Retinal pigment epithelial cell (primary cell): ENCODE data around the gene SH3PXD2B.
A peak's percentile ranks its signal among the peaks of the same experiment; 100 is the strongest.
"Not testable (repeated sequence)": the region's sequence is repeated elsewhere in the genome, so short reads cannot be mapped to it uniquely, and the experiment has no call there.

Experiments
- DNase-seq: peaks from one replicate; pipeline ENCODE4 v3.0.0-alpha.2; 2010; ENCODE audit warnings: low read depth
- H3K4me3 ChIP-seq: 2 replicates; pipeline ENCODE4 v1.5.1; 2011; ENCODE audit warnings: mild to moderate bottlenecking, low read length, control low read depth, moderate library complexity
- CTCF ChIP-seq: conservative IDR thresholded peaks from 2 replicates; pipeline ENCODE4 v1.5.1; 2011; ENCODE audit warnings: low read depth, low read length, control low read depth, inconsistent platforms

The SH3PXD2B gene

GRCh38 chr5:172377438-172377837 is 76.9 kb downstream of the SH3PXD2B start:
- no peak overlapping the region for H3K4me3 ChIP-seq
- no peak for DNase-seq
- no peak for TF ChIP-seq CTCF

- no peak for TF ChIP-seq CTCF
- no peak for DNase-seq
- H3K4me3 ChIP-seq, result no peak overlapping the region
These were observed 79.5 kb downstream of the SH3PXD2B start for GRCh38 chr5:172374783-172375182.

GRCh38 chr5:172373680-172374079 is 80.6 kb downstream of the SH3PXD2B start:
- TF ChIP-seq CTCF, result no peak
- DNase-seq, result no peak
- no peak overlapping the region for H3K4me3 ChIP-seq

GRCh38 chr5:172371684-172372083 is 82.6 kb downstream of the SH3PXD2B start:
- no peak for DNase-seq
- no peak for TF ChIP-seq CTCF
- no peak overlapping the region for H3K4me3 ChIP-seq

GRCh38 chr5:172370648-172371545 is 83.4 kb downstream of the SH3PXD2B start:
- no peak for DNase-seq
- H3K4me3 ChIP-seq, result no peak overlapping the region
- TF ChIP-seq CTCF, result peak; percentile 68

- H3K4me3 ChIP-seq, result no peak overlapping the region
- DNase-seq, result no peak
- TF ChIP-seq CTCF, result no peak
These were observed 84.1 kb downstream of the SH3PXD2B start for GRCh38 chr5:172370237-172370640.

GRCh38 chr5:172368699-172369098 is 85.6 kb downstream of the SH3PXD2B start:
- H3K4me3 ChIP-seq, DNase-seq: not testable (repeated sequence)
